Panc1 (cell line): ENCODE results near the gene MYH16. TPM values are rescaled to one million over a fixed set of nuclear protein-coding genes. Genes with fewer than 3 reads are reported as not detected.
"Not testable (repeated sequence)": the region's sequence is repeated elsewhere in the genome, so short reads cannot be mapped to it uniquely, and the experiment has no call there.

ENCODE experiments used
- ATAC-seq: fragments of 200-7000 bp; cut with Tn5 transposase; 2 replicates; pipeline ENCODE4 v1.9.1; 2020; ENCODE audit warnings: mild to moderate bottlenecking, moderate library complexity
- BruUV-seq: library from RNA; stranded (reverse); fragments of 400-500 nt; replicated peaks from 2 replicates; lab custom pipeline; 2021; lab: Mats Ljungman, UMichigan
- CTCF ChIA-PET: fragments of 300-600 bp; sonication (Branson Sonifier 250); formaldehyde crosslinking; loops from one replicate; lab custom pipeline; 2022; ENCODE audit warnings: antibody characterized with exemption; lab: Charles Lee
- POLR2A ChIA-PET: fragments of 300-600 bp; sonication (Branson Sonifier 250); formaldehyde crosslinking; loops from one replicate; lab custom pipeline; 2022; ENCODE audit warnings: antibody characterized with exemption; lab: Charles Lee
- DNase-seq: peaks from one replicate; pipeline ENCODE4 v3.0.0-alpha.2; 2010; ENCODE audit warnings: low read depth, low spot score
- H3K27ac ChIP-seq: 2 replicates; pipeline ENCODE4 v1.5.1; 2011; ENCODE audit warnings: mild to moderate bottlenecking, low read length, inconsistent platforms
- H3K27me3 ChIP-seq: fragments of 200-500 bp; sonication (Bioruptor generic); 2 replicates; pipeline ENCODE4 v1.6.0; 2014; ENCODE audit warnings: low read length, inconsistent platforms; ENCODE audit not compliant: control insufficient read depth, insufficient read depth
- H3K36me3 ChIP-seq: fragments of 200-500 bp; sonication (Bioruptor generic); 2 replicates; pipeline ENCODE4 v1.5.1; 2014; ENCODE audit warnings: inconsistent platforms, mild to moderate bottlenecking, low read length, moderate library complexity; ENCODE audit not compliant: control insufficient read depth, insufficient read depth
- H3K4me1 ChIP-seq: 2 replicates; pipeline ENCODE4 v1.5.1; 2011; ENCODE audit warnings: inconsistent platforms, mild to moderate bottlenecking, low read length, moderate library complexity; ENCODE audit not compliant: control insufficient read depth, insufficient read depth
- H3K4me3 ChIP-seq, 2 experiments: 2 replicates each; pipeline ENCODE4 v1.5.1; 2011 to 2012; ENCODE audit warnings: low read depth in 2 of 2, low read length in 2 of 2, mild to moderate bottlenecking in 2 of 2, inconsistent platforms in 1 of 2, moderate library complexity in 1 of 2
- H3K9me3 ChIP-seq: fragments of 200-500 bp; sonication (Bioruptor generic); 2 replicates; pipeline ENCODE4 v1.5.1; 2014; ENCODE audit warnings: low read depth, mild to moderate bottlenecking, inconsistent platforms, low read length, moderate library complexity; ENCODE audit not compliant: control insufficient read depth, insufficient read depth
- CTCF ChIP-seq: fragments of 450-650 bp; IDR thresholded peaks from 2 replicates; pipeline ENCODE4 v1.5.1; 2017; ENCODE audit warnings: mild to moderate bottlenecking
- POLR2AphosphoS5 ChIP-seq: IDR thresholded peaks from 2 replicates; pipeline ENCODE4 v1.6.1; 2012; ENCODE audit warnings: mild to moderate bottlenecking, low read depth, low read length, moderate library complexity
- SIN3A ChIP-seq: IDR thresholded peaks from 2 replicates; pipeline ENCODE4 v1.6.1; 2012; ENCODE audit warnings: low read depth, mild to moderate bottlenecking, low read length, moderate library complexity, borderline replicate concordance; ENCODE audit not compliant: insufficient read depth
- TCF7L2 ChIP-seq: IDR thresholded peaks from 2 replicates; pipeline ENCODE4 v1.6.1; 2011; ENCODE audit warnings: mild to moderate bottlenecking, low read depth, low read length, inconsistent platforms
- in situ Hi-C: cut with HindIII; loops from 2 replicates; pipeline ENCODE4 v1.10.0; 2016; ENCODE audit warnings: low sequenced_read_pairs, low pct_unique_long_range_greater_than_20kb
- intact Hi-C: fragments of 100-400 bp; cut with micrococcal nuclease; formaldehyde crosslinking; loops from one replicate; pipeline ENCODE4 v1.10.0; 2022; ENCODE audit not compliant: unreplicated experiment
- total RNA-seq: library from RNA; stranded (reverse); gene quantifications from one replicate; pipeline ENCODE4 v1.2.1, GENCODE V29; 2021; ENCODE audit not compliant: unreplicated experiment
- TF ChIP-seq, protein P1 (sequence below), 2 experiments: IDR thresholded peaks; 2 replicates each; pipeline ENCODE4 v1.6.1; 2011 to 2012; ENCODE audit warnings: low read depth in 2 of 2, control low read depth in 1 of 2, low read length in 1 of 2, mild to moderate bottlenecking in 1 of 2, moderate library complexity in 1 of 2; ENCODE audit not compliant: insufficient read depth in 1 of 2

The MYH16 gene
- total RNA-seq, 1 experiment from 2014 or later = 0.23 TPM

- intact Hi-C loops = no loop called here
- Histone ChIP-seq H3K4me1 (peaks cover 25% of the 10 kb centered on the region), H3K27me3 (no peaks in the 10 kb centered on the region), H3K9me3 (no peaks in the 10 kb centered on the region), H3K36me3 (peaks cover 4% of the 10 kb centered on the region; the same call in 1 of the 2 replicates), H3K27ac (peak within 1 kb of the TSS; percentile 99), H3K4me3 (peak within 1 kb of the TSS; percentile 87 to 96)
- peak; percentile 97 for ATAC-seq
- peak; percentile 84 for DNase-seq
- ChIA-PET POLR2A (no interaction called here), CTCF (no interaction called here)
- in situ Hi-C loops = no loop called here
- TF ChIP-seq POLR2AphosphoS5 (peak; percentile 99), SIN3A (peak; percentile 94; the same call in 1 of the 2 replicates), TCF7L2 (peak; percentile 71)
- TF ChIP-seq, protein P1, sequence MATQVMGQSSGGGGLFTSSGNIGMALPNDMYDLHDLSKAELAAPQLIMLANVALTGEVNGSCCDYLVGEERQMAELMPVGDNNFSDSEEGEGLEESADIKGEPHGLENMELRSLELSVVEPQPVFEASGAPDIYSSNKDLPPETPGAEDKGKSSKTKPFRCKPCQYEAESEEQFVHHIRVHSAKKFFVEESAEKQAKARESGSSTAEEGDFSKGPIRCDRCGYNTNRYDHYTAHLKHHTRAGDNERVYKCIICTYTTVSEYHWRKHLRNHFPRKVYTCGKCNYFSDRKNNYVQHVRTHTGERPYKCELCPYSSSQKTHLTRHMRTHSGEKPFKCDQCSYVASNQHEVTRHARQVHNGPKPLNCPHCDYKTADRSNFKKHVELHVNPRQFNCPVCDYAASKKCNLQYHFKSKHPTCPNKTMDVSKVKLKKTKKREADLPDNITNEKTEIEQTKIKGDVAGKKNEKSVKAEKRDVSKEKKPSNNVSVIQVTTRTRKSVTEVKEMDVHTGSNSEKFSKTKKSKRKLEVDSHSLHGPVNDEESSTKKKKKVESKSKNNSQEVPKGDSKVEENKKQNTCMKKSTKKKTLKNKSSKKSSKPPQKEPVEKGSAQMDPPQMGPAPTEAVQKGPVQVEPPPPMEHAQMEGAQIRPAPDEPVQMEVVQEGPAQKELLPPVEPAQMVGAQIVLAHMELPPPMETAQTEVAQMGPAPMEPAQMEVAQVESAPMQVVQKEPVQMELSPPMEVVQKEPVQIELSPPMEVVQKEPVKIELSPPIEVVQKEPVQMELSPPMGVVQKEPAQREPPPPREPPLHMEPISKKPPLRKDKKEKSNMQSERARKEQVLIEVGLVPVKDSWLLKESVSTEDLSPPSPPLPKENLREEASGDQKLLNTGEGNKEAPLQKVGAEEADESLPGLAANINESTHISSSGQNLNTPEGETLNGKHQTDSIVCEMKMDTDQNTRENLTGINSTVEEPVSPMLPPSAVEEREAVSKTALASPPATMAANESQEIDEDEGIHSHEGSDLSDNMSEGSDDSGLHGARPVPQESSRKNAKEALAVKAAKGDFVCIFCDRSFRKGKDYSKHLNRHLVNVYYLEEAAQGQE (IDR thresholded peaks at IDR 0.05; ENCODE audit: insufficient read depth in 1 of 2, low read depth in 2 of 2, low read length in 1 of 2) = no peak; a peak in 1 of 4 replicates
- no TSS peak for BruUV-seq
Observed at GRCh38 chr7:99325592-99326407, 53.2 kb downstream of the MYH16 start, which contains the start of gene ARPC1A. Gene ARPC1A (plus strand): TSS chr7:99325898. CDS start chr7:99333354, 7,456 bp downstream.

- H3K36me3 ChIP-seq = peaks cover 4% of the 10 kb centered on the region; the same call in 1 of the 2 replicates
- H3K27me3 ChIP-seq = no peaks in the 10 kb centered on the region
- DNase-seq = no peak
- peak overlapping the region; percentile 99 for H3K27ac ChIP-seq
- POLR2A ChIA-PET = no interaction called here
- peak overlapping the region; percentile 87 to 96 for H3K4me3 ChIP-seq
- no peaks in the 10 kb centered on the region for H3K9me3 ChIP-seq
- CTCF ChIA-PET = interaction anchor here (0.7 kb wide), 1 partner anchor 167 kb away, joined by 5 read pairs; no protein-coding TSS in a partner anchor
- no TSS peak for BruUV-seq
- intact Hi-C loops (no loop called here), in situ Hi-C loops (no loop called here)
- ATAC-seq = no peak
- peaks cover 25% of the 10 kb centered on the region for H3K4me1 ChIP-seq
- TF ChIP-seq POLR2AphosphoS5 (no peak), CTCF (no peak), SIN3A (no peak), TCF7L2 (no peak)
- TF ChIP-seq, protein P1 (IDR thresholded peaks at IDR 0.05; ENCODE audit: insufficient read depth in 1 of 2, low read depth in 2 of 2, low read length in 1 of 2) = no peak
Observed at GRCh38 chr7:99326408-99326782, 53.8 kb downstream of the MYH16 start.

GRCh38 chr7:99330314-99330961, 57.8 kb downstream of the MYH16 start:
- H3K4me3 ChIP-seq, BruUV-seq, H3K36me3 ChIP-seq, in situ Hi-C loops, intact Hi-C loops, POLR2A ChIA-PET, H3K27me3 ChIP-seq, H3K27ac ChIP-seq, H3K9me3 ChIP-seq, ATAC-seq: not testable (repeated sequence)
- CTCF ChIA-PET = interaction anchor here (0.6 kb wide), 1 partner anchor 36 kb away, joined by 8 read pairs; no protein-coding TSS in a partner anchor
- peaks cover 17% of the 10 kb centered on the region for H3K4me1 ChIP-seq
- DNase-seq = peak; percentile 90
